Esophagus squamous epithelium (tissue), 4 donors: ENCODE data around the gene NKAP.

Source experiments
- POLR2A ChIP-seq, 4 donors: fragments of 450-650 bp; IDR thresholded peaks; one replicate each; pipeline ENCODE4 v1.6.1; 2017; ENCODE audit warnings: antibody characterized with exemption in 4 of 4, mild to moderate bottlenecking in 4 of 4, moderate library complexity in 3 of 4
- TF ChIP-seq, protein P1 (sequence below), 6 experiments: fragments of 450-650 bp in 4 of 6; fragments of 200-600 bp in 2 of 6; sonication (generic) in 2 of 6; IDR thresholded peaks; one replicate each; pipeline ENCODE4 v1.5.1; 2016 to 2019; ENCODE audit warnings: antibody characterized with exemption in 6 of 6, mild to moderate bottlenecking in 4 of 6, moderate library complexity in 4 of 6

DNA sequence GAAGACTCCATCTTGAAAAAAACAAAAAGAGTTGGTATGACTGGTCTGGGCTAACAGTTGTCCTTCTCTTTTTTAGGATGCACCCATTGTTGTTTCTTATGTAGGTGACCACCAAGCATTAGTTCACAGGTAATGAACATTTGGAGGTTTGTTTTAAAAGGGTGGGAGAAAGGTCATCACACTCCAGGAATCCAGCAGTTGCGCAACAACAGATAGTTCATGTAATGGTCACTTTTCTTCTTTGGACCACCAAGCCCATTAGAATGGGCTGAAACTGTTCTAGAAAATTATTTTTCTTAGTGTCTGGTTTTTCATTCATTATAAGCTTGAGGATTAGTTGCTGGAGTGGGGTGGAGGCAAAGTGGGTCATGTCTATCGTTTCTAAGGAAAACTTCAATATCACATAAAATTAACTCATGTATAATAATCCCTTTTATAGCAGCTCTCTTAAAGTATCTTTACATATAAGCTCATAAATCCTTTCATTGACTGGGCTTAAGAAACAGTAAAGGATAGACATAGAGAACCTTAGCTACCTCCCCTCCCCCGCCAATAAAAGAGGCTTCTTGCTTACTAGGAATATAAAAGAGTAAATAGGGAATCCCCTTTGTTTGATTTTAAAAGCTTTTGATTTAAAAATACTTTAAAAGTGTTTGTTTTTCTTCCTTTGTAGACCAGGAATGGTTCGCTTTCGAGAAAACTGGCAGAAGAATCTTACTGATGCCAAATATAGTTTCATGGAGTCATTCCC is 23.5 kb downstream of the NKAP start:
- TF ChIP-seq, protein P1, sequence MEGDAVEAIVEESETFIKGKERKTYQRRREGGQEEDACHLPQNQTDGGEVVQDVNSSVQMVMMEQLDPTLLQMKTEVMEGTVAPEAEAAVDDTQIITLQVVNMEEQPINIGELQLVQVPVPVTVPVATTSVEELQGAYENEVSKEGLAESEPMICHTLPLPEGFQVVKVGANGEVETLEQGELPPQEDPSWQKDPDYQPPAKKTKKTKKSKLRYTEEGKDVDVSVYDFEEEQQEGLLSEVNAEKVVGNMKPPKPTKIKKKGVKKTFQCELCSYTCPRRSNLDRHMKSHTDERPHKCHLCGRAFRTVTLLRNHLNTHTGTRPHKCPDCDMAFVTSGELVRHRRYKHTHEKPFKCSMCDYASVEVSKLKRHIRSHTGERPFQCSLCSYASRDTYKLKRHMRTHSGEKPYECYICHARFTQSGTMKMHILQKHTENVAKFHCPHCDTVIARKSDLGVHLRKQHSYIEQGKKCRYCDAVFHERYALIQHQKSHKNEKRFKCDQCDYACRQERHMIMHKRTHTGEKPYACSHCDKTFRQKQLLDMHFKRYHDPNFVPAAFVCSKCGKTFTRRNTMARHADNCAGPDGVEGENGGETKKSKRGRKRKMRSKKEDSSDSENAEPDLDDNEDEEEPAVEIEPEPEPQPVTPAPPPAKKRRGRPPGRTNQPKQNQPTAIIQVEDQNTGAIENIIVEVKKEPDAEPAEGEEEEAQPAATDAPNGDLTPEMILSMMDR (IDR thresholded peaks at IDR 0.05): no peak
- TF ChIP-seq POLR2A (IDR thresholded peaks at IDR 0.05): no peak
